ENCODE results near the gene ARL6IP6.

The ARL6IP6 gene

DNA sequence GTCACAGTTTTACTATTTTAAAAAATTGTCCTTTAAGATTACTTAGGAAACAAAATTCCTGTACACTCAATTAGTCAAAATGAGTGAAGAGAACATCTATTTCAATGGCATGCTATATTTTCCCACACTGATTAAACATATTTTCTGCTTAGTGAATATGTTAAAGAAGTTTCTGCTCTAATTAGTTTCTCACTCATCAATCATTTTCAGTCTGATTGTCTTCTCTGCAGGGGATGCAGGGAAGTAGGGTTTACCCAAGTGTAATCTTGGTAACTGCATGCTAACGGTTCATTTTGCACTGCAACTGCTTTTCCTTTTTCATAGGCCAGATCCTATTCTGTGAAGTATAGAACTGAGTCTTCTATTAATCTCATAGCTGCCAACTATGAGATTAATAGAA lies 78.5 kb downstream of the ARL6IP6 start:
- DNase-seq (ENCODE audit: low read depth in 1 of 2, low spot score in 1 of 2), result no peak

- DNase-seq (ENCODE audit: low read depth in 1 of 2, low spot score in 1 of 2), result no peak
Measured at GRCh38 chr2:152804687-152805408, 86.4 kb downstream of the ARL6IP6 start.

- no peak for DNase-seq (ENCODE audit: low read depth in 1 of 2, low spot score in 1 of 2)
Measured at GRCh38 chr2:152811916-152812315, 93.5 kb downstream of the ARL6IP6 start.

Data from activated CD4-positive, alpha-beta T cell treated with anti-CD3 and anti-CD28 coated beads, Interleukin-2, amount 50 U/mL, for 24 hours (primary cell).